GM20431 (cell line): Measurements from ENCODE around the gene NPHP1.
"Not testable (repeated sequence)": the region's sequence is repeated elsewhere in the genome, so short reads cannot be mapped to it uniquely, and the experiment has no call there.

Experiments
- in situ Hi-C: fragments of 300-500 bp; cut with MseI, MboI; formaldehyde crosslinking; loops from one replicate; pipeline ENCODE4 v1.15.0; 2020; ENCODE audit warnings: low sequenced_read_pairs; ENCODE audit not compliant: unreplicated experiment

The NPHP1 gene

DNA sequence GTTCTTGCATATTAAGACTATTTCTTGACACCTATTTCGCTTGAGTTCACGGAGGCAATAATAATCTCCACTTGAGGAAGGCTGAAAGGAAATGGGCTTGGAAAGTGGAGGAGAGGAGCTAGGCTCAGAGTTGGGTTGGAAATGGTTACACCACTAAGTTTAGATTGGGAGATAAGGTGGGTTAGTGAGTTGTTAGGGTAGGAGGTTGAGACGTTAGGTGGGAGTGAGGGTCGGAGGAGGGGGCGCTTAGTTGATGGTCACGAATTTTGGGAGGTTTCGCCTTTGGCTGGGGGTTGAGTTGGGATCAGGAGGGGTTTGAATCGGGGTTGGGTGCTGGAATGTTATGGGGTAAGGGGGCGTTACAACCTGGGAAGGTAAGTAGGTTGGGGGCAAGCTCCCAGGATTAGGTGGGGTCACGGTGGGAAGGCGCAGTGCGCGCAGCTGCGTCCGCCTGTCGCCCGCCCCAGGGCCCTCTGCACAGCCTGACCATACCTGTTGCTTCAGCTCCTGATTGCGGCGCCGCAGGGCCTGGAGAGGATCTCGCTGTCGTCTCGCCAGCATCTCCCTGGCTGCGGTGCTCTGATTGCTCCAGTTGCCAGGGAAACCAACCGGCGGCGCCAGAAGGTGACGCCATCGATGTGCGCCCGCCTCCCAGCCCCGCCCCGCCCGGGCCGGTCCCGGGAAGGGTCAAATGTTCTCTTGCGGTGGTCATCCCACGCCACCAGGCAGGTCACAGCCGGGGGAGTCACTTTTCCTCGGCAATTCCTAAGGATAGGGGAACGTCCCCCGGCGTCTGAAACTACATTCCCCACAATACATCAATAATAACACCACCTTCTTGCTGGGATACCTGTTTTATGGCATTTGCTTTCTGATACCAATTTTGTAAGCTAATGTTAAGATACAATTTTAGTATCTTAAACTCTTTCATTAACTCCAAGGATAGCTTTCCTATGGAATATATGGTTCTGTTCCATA, at the start of gene NPHP1:
Gene NPHP1, minus strand, starts transcription at position 606 of the 978 bp plus-strand sequence. Its CDS starts 45 bp downstream, at position 561.
- in situ Hi-C loops: no loop called here

DNA sequence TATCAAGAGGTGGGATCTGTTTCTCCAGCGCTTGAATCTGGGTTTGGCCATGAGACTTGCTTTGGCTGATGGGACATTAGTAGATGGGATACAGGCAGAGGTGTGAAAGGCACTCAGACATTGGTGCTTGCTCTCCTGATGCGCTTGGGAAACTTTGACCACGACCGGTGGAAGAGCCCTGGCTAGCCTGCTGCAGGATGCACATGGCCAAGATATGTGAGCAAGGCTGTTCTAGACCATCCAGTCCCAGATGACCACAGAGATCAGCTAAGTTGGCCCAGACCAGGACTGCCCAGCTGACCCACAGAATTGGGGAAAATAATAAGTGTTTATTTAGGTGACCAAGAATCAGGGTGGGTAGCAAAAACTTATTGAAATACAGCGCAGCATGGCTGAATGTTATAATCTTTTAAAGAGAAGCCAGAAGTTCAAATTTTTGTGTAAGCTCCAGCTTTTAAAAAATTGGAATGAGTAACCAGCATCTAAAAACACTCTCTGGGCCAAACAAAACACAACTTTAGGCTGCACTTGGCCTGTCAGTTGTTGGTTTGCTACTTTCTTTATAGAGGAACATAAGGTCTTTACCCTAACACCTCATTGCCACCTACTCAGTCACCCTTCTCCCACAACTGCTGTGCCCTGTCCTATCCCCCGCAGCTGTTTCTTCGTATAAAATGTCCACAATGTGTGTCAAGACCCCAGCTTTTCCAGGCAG, 43.4 kb upstream of the NPHP1 start:
- in situ Hi-C loops: not testable (repeated sequence)

- in situ Hi-C loops: not testable (repeated sequence)
Observed at GRCh38 chr2:110245488-110246435, 40.9 kb upstream of the NPHP1 start.

DNA sequence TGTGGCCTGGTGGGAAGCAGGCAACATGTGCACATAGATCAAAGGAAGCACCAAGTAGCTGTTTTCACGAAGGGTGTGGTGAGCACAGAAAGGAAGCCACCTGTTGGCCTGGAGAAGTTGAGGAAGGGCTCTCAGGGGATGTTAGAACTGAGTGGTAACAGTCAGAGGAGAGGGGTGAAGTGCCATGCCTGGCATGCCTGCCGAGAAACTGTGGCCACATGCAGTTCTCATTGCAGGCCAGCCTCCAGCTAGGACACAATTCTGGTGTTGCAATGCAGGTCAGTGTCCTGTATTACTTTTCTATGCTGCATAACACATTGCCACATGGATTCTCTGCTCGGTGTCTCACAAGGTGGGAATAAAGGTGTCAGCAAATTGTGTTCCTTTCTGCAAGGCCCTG, 38.5 kb upstream of the NPHP1 start:
- in situ Hi-C loops: not testable (repeated sequence)

DNA sequence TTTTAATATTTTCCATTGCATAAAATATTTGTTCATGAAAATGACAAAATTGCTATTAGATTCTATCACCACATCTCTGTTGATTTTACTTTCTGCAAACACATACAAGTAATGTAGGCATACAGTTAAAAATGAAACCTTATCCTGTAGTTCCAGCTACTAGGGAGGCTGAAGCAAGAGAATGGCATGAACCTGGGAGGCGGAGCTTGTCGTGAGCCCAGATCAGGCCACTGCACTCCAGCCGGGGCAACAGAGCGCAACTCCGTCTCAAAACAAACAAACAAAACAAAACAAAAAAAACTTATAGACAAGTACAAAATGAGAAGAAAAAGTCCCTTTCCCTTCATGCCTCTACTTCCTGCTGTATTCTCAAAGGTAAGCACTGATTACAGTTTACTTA, 29.7 kb upstream of the NPHP1 start:
- in situ Hi-C loops: not testable (repeated sequence)

DNA sequence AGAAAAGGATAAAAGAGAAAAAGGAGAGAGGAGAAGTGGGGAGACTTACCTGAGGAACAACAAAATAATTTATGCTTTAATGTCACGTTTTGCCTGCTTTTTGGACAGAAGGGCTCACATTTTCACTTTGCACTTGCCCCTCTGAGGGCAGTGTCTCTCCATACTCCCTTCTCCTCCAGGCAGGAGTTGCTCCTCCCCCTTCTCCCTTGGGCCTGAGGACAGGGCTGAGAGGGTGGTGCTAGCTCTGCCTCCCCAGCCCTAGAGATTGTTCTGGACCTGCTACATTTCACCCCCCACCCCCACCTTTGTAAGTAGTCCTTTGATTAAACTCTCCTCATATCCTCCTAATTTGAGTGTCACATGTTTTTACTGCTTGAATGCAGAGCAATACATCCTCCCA, 25.1 kb upstream of the NPHP1 start:
- in situ Hi-C loops: not testable (repeated sequence)

DNA sequence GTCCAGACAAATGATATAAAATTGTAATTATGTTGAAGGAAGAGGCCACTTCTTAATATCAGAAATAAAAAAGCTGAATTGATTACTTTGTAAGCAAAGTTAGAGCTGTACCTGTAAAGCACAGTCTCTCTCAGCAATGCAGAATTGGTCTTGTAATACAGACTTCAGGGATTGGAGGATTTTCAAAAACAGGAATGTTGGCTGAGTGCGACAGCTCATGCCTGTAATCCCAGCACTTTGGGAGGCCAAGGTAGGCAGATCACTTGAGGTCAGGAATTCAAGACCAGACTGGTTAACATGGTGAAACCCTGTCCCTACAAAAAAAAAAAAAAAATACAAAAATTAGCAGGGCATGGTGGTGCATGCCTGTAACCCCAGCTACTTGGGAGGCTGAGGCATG, 17.8 kb upstream of the NPHP1 start:
- in situ Hi-C loops: not testable (repeated sequence)

DNA sequence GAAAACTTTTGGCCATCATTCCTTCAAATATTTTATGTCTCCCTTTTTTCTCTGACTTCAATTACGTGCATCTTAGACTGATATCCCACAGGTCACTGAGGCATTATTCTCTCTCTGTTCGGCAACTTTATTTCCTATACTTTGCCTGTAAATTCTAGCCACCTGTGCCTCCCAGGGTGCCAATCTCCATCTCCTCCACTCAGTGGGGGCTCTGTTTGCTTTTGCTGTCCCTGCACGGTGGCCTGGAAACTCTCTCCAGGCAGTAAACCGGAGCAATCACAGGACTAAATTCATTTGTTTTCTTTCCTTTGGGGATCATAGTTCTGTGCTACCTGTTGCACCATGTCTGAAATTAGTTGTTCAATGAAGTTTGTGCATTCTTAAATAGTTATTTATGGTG, 17.1 kb upstream of the NPHP1 start:
- in situ Hi-C loops: no loop called here

GRCh38 chr2:110220190-110220564, 15.4 kb upstream of the NPHP1 start:
- in situ Hi-C loops: no loop called here

DNA sequence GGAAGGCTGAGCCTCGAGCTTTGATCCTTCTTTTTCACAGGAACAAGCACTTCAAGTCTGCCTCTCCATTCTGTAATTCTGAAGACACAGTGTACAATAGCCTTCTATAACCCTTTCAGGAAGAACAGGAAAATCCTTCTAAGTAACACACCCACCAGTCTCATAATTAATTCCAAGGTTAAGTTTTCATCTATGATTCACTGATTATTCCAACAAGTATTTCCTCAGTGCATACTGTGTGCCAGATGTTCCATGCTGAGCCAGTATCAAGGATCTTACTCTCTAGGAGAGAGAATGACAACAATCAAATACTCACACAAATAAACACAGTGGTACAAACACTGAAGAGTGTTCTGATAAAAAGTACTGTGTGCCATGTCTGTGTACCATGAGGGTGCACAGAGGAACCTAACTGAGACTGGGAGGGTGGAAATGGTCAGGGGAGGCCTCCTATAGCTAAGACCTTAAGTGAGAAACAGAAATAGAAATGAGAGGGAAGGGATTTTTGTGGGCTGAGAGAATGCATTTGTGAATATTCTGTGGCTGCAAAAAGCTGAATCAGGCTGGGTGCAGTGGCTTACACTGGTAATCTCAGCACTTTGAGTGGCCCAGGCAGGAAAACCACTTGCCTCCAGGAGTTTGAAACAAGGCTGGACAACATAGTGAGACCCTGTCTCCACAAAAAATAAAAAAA, 14.8 kb upstream of the NPHP1 start:
- in situ Hi-C loops: no loop called here

- in situ Hi-C loops: not testable (repeated sequence)
Observed at GRCh38 chr2:110218889-110219288, 14.1 kb upstream of the NPHP1 start.

DNA sequence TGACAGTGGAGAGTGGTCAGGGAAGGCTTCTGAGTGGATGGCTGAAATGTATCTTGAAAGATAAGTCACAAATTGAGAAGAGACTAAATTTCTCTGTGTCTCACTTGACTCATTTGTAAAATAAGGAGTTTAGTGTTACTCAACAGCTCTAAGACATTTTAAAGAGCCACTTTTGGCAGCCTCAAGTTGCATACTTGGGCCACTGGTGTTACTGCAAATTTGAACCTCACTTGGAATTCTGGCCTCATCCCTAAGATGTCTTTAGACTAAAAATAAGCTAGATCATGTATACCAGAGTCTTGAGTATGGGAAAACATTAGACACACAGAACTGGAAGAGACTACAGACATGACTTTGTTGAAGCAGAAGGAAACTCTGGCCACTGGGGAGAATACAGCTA, 12.0 kb upstream of the NPHP1 start:
- in situ Hi-C loops: no loop called here

DNA sequence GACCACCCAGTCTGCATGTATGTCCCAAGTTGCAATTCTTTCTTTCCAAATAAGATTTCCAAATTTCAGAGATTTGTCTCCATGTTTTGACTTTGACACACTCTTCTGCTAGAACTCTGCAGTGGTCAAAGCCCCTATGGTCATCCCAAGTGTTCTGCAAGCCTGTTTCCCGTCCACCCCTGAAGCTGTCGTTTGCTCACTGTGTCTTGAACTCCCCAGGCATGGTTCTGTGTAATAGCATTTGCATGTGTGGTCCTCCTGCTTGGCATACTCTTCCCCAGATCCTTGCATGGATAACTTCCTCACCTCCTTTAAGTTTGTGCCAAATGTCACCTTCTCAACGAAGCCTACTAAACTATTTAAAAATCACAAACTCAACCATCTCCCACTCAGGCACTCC, 11.4 kb upstream of the NPHP1 start:
- in situ Hi-C loops: no loop called here

DNA sequence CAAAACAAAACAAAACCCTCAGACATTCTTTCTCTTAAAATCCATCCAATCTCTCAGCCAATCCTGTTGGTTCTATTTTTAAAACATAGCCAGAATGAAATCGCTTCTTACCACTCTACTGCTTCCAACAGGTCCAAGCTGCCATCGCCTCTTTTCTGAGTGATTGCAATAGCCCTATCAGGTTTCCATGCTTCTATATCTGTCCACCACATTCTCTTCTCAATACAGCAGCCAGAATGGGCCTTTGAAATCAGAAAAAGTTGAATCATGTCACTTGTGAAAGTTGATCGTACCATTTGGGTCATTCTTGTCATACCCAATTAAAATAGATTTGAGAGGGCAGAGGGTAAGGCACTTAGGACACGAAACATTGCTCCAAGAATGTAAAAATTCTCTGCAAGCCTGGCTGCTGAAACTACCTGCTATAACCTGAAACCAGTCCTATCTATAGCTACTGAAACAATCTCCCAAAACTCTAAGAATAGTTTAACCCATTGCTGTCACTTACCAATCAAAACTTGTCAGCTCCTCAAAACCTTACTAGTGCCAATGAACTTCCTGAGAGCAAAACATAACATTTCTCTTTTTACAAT, 10.8 kb upstream of the NPHP1 start:
- in situ Hi-C loops: no loop called here

- in situ Hi-C loops: no loop called here
Observed at GRCh38 chr2:110215091-110215490, 10.3 kb upstream of the NPHP1 start.

DNA sequence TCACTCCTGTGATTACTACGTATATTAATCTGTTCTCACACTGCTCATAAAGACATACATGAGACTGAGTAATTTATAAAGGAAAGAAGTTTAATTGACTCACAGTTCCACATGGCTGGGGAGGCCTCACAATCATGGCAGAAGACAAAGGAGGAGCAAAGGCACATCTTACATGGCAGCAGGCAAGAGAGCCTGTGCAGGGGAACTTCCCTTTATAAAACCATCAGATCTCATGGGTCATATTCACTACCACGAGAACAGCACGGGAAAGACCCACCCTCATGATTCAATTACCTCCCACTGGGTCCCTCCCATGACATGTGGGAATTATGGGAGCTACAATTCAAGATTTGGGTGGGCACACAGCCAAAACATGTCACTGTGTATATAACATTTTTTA, 8.7 kb upstream of the NPHP1 start:
- in situ Hi-C loops: not testable (repeated sequence)

DNA sequence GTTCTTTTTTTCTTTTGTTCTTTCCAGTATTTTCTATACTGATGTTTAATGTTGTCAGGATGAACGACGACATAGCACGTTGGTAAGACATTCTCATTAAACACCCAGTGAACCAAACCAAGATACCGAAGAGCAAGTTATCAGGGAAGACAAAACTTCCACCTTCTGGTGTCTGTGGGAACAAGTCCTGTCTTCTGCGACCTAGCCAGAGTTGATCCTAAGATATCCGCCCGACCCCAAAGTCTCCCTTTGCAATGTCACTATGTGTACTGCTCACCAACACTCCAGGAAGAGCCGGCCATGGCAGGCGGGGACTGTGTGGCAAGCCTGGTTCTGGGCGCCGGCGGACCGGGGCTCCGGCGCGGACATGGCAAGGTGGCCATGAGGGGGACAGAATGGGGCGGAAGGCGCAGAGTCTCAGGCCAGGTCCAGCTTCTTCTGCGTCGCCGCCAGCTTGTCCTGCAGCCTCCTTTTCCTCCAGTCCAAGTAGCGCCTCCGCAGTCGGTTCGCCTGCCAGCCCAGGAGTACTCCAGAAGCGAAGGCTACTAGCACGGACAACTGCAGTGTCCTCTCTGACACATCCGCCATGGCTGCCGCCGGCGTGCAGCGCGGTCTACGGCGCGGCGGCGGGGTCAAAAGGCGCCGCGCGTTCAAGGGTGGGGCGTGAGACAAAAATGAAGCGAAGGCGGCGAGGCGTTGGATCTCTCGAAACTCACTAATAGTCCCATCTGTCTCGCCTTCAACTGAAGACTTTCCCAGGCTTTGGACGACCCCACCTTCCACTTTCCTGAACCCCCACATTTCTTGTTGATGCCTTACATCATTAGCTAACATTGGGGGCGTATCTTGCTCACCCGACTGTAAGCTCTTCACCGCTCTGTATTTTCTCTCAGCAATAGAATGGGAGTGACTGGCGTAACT, 7.4 kb upstream of the NPHP1 start, which contains the start of gene MTLN:
Gene MTLN, minus strand, starts transcription at position 610 of the 921 bp plus-strand sequence. Its CDS starts 22 bp downstream, at position 588.
- in situ Hi-C loops: no loop called here
